Chondrocyte (in vitro differentiated cells): ENCODE results near the gene CFAP157. TPM values are rescaled to one million over a fixed set of nuclear protein-coding genes. Genes with fewer than 3 reads are reported as not detected.

Source experiments
- DNase-seq: peaks from one replicate; pipeline ENCODE4 v3.0.0; 2021; ENCODE audit warnings: mixed read lengths, low spot score
- H3K27ac Mint-ChIP-seq: one replicate; pipeline ENCODE4 v1.8.0; 2021; ENCODE audit warnings: mild to moderate bottlenecking, moderate library complexity, mixed read lengths; ENCODE audit not compliant: unreplicated experiment
- H3K27me3 Mint-ChIP-seq: 2 replicates; pipeline ENCODE4 v1.8.0; 2021; ENCODE audit warnings: low read depth, mixed read lengths
- H3K36me3 Mint-ChIP-seq: 2 replicates; pipeline ENCODE4 v1.8.0; 2021; ENCODE audit warnings: low read depth, mixed read lengths
- H3K4me1 Mint-ChIP-seq: 2 replicates; pipeline ENCODE4 v1.8.0; 2021; ENCODE audit warnings: low read depth, mild to moderate bottlenecking, mixed read lengths
- H3K4me3 Mint-ChIP-seq: one replicate; pipeline ENCODE4 v1.8.0; 2021; ENCODE audit warnings: mild to moderate bottlenecking, moderate library complexity, mixed read lengths; ENCODE audit not compliant: unreplicated experiment
- H3K9me3 Mint-ChIP-seq: 2 replicates; pipeline ENCODE4 v1.8.0; 2021; ENCODE audit warnings: low read depth, mixed read lengths
- total RNA-seq: library from RNA; stranded (reverse); gene quantifications from 3 replicates; pipeline ENCODE4 v1.2.1, GENCODE V29; 2021
- TF ChIP-seq, protein P1 (sequence below): fragments of 200-600 bp; sonication (generic); IDR thresholded peaks from 2 replicates; pipeline ENCODE4 v1.5.0; 2021; ENCODE audit warnings: antibody characterized with exemption, mild to moderate bottlenecking, moderate library complexity

CFAP157 gene
- total RNA-seq, 1 donor from 2014 or later, result not detected

DNA sequence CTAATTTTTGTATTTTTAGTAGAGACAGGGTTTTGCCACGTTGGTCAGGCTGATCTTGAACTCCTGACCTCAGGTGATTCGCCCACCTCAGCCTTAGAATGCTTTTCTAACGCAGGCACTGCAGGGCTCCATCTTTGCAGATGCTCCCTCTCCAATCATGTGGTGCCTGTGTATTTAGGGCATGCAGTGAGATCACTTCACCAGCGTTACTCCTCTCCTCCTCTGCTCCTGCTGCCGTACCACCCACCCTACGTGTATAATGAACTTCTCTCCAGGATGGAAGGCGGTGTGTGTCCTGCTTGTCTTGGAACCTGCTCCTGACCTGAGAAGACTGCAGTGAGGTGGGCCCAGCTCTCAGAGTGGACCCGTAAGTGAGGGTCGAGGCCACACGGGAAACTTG, 13.6 kb upstream of the CFAP157 start:
- TF ChIP-seq, protein P1, sequence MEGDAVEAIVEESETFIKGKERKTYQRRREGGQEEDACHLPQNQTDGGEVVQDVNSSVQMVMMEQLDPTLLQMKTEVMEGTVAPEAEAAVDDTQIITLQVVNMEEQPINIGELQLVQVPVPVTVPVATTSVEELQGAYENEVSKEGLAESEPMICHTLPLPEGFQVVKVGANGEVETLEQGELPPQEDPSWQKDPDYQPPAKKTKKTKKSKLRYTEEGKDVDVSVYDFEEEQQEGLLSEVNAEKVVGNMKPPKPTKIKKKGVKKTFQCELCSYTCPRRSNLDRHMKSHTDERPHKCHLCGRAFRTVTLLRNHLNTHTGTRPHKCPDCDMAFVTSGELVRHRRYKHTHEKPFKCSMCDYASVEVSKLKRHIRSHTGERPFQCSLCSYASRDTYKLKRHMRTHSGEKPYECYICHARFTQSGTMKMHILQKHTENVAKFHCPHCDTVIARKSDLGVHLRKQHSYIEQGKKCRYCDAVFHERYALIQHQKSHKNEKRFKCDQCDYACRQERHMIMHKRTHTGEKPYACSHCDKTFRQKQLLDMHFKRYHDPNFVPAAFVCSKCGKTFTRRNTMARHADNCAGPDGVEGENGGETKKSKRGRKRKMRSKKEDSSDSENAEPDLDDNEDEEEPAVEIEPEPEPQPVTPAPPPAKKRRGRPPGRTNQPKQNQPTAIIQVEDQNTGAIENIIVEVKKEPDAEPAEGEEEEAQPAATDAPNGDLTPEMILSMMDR, result no peak

GRCh38 chr9:127693697-127694096, 13.1 kb upstream of the CFAP157 start:
- TF ChIP-seq, protein P1, result no peak
- no peak for DNase-seq
- Mint-ChIP-seq H3K4me3 (no peak overlapping the region), H3K9me3 (no peaks in the 10 kb centered on the region), H3K4me1 (peaks cover 9% of the 10 kb centered on the region), H3K27me3 (no peaks in the 10 kb centered on the region), H3K27ac (no peak overlapping the region), H3K36me3 (peaks cover 15% of the 10 kb centered on the region)

More for the DNA sequence above, 13.6 kb upstream of the CFAP157 start:
- DNase-seq, result no peak
- H3K4me3 Mint-ChIP-seq, result no peak overlapping the region
- H3K27ac Mint-ChIP-seq, result no peak overlapping the region
- H3K36me3 Mint-ChIP-seq, result peaks cover 15% of the 10 kb centered on the region
- no peaks in the 10 kb centered on the region for H3K27me3 Mint-ChIP-seq
- H3K4me1 Mint-ChIP-seq, result peaks cover 9% of the 10 kb centered on the region
- no peaks in the 10 kb centered on the region for H3K9me3 Mint-ChIP-seq

DNA sequence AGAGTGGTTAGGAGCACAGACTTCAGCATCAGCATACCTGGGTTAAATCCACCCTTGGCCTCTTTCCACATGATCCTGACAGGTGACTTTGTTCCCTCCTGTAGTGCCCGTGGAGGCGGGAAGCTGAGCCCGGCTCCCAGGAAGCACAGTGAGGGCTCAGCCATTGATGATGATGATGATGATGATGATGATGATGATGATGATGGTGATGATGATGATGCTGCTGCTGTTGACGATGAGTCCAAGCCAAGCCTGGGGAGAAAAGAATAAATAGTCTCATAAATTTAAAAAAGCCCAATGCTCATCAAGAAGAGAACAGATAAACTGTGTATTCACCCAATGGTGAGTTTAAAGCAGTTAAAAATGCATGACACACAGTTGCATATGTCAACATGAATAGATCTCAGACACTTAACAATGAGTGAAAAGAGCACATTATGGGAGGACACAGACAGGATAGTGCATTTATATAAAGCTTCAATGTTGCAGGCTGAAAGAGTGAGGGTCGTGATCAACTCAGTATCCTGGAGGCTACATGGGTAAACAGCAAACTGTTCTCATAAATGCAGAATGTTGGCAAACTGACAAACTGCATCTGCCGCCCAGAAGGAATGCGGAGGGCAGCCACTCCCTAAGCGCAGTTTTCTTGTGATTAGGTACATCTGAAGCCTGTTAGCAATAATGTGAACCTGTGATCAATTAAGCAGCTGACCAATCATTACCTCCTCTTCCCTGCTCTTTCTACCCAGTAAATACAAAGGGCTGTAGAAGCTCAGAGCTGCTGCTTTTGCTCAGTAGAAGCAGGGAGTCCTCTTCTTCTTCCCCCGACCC, 11.7 kb upstream of the CFAP157 start:
- no peaks in the 10 kb centered on the region for H3K9me3 Mint-ChIP-seq
- H3K27me3 Mint-ChIP-seq, result no peaks in the 10 kb centered on the region
- DNase-seq, result no peak
- peaks cover 17% of the 10 kb centered on the region for H3K4me1 Mint-ChIP-seq
- TF ChIP-seq, protein P1, result no peak
- no peak overlapping the region for H3K4me3 Mint-ChIP-seq
- H3K36me3 Mint-ChIP-seq, result peaks cover 12% of the 10 kb centered on the region
- no peak overlapping the region for H3K27ac Mint-ChIP-seq

- DNase-seq, result no peak
- Mint-ChIP-seq H3K4me1 (peaks cover 17% of the 10 kb centered on the region), H3K27ac (no peak overlapping the region), H3K9me3 (no peaks in the 10 kb centered on the region), H3K27me3 (no peaks in the 10 kb centered on the region), H3K4me3 (no peak overlapping the region), H3K36me3 (peaks cover 1% of the 10 kb centered on the region)
- TF ChIP-seq, protein P1, result no peak
Measured at GRCh38 chr9:127697575-127697974, 9.2 kb upstream of the CFAP157 start.

- DNase-seq, result no peak
- H3K4me1 Mint-ChIP-seq, result peaks cover 17% of the 10 kb centered on the region
- H3K4me3 Mint-ChIP-seq, result no peak overlapping the region
- H3K27me3 Mint-ChIP-seq, result no peaks in the 10 kb centered on the region
- no peaks in the 10 kb centered on the region for H3K9me3 Mint-ChIP-seq
- TF ChIP-seq, protein P1, result no peak
- peak overlapping the region; percentile 85 for H3K27ac Mint-ChIP-seq
- peaks cover 1% of the 10 kb centered on the region for H3K36me3 Mint-ChIP-seq
Measured at GRCh38 chr9:127698386-127698785, 8.4 kb upstream of the CFAP157 start.
